DOHH2 (cell line): ENCODE results near the gene SLC9A2.

Source experiments
- EZH2phosphoT487 ChIP-seq: fragments of 200-600 bp; sonication (generic); IDR thresholded peaks from 2 replicates; pipeline ENCODE4 v1.6.1; 2017; ENCODE audit warnings: borderline replicate concordance, mild to moderate bottlenecking, antibody characterized with exemption, low read length, moderate library complexity, mixed read lengths
- TF ChIP-seq, protein P1 (sequence below): fragments of 200-600 bp; sonication (generic); IDR thresholded peaks from one replicate; pipeline ENCODE4 v1.5.1; 2014; ENCODE audit warnings: antibody characterized with exemption, mild to moderate bottlenecking, low read depth, low read length; ENCODE audit not compliant: poor library complexity, severe bottlenecking

DNA sequence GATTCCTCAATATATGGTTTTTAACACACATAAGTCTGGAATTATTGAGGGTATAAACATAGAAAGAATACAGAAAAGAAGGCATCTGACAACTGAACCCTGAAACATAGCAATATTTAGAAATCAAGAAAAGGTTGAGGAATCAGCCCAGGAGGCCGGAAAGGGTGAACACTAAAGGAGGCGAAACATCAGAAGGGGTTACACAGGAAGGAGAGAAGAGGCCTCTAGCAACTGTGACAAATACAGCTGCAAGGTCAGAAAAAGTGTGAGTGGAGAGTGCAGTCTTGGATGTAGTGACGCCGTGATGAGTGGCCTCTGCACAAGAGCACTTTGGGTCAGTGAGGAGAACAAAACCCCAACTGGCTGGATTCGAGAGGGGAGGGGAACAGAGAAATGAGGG, 70.7 kb downstream of the SLC9A2 start:
- TF ChIP-seq, protein P1, sequence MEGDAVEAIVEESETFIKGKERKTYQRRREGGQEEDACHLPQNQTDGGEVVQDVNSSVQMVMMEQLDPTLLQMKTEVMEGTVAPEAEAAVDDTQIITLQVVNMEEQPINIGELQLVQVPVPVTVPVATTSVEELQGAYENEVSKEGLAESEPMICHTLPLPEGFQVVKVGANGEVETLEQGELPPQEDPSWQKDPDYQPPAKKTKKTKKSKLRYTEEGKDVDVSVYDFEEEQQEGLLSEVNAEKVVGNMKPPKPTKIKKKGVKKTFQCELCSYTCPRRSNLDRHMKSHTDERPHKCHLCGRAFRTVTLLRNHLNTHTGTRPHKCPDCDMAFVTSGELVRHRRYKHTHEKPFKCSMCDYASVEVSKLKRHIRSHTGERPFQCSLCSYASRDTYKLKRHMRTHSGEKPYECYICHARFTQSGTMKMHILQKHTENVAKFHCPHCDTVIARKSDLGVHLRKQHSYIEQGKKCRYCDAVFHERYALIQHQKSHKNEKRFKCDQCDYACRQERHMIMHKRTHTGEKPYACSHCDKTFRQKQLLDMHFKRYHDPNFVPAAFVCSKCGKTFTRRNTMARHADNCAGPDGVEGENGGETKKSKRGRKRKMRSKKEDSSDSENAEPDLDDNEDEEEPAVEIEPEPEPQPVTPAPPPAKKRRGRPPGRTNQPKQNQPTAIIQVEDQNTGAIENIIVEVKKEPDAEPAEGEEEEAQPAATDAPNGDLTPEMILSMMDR: no peak
- no peak for TF ChIP-seq EZH2phosphoT487
